IPS-18a (cell line): Measurements from ENCODE around the gene LDLRAD4.

Experiments used
- H3K27ac ChIP-seq: one replicate; pipeline ENCODE4 v1.5.1; 2013; ENCODE audit warnings: low read length
- H3K27me3 ChIP-seq: one replicate; pipeline ENCODE4 v1.6.1; 2013; ENCODE audit warnings: mild to moderate bottlenecking, low read length; ENCODE audit not compliant: control insufficient read depth, insufficient read depth
- H3K36me3 ChIP-seq: one replicate; pipeline ENCODE4 v1.6.1; 2013; ENCODE audit warnings: low read depth, low read length; ENCODE audit not compliant: control insufficient read depth
- H3K4me1 ChIP-seq: one replicate; pipeline ENCODE4 v1.6.1; 2013; ENCODE audit warnings: low read depth, low read length; ENCODE audit not compliant: control insufficient read depth
- H3K4me3 ChIP-seq: one replicate; pipeline ENCODE4 v1.5.1; 2013; ENCODE audit warnings: low read length
- H3K9ac ChIP-seq: one replicate; pipeline ENCODE4 v1.6.1; 2013; ENCODE audit warnings: mild to moderate bottlenecking, low read length, moderate library complexity
- H3K9me3 ChIP-seq: one replicate; pipeline ENCODE4 v1.6.1; 2013; ENCODE audit warnings: low read depth, low read length; ENCODE audit not compliant: control insufficient read depth

The LDLRAD4 gene

DNA sequence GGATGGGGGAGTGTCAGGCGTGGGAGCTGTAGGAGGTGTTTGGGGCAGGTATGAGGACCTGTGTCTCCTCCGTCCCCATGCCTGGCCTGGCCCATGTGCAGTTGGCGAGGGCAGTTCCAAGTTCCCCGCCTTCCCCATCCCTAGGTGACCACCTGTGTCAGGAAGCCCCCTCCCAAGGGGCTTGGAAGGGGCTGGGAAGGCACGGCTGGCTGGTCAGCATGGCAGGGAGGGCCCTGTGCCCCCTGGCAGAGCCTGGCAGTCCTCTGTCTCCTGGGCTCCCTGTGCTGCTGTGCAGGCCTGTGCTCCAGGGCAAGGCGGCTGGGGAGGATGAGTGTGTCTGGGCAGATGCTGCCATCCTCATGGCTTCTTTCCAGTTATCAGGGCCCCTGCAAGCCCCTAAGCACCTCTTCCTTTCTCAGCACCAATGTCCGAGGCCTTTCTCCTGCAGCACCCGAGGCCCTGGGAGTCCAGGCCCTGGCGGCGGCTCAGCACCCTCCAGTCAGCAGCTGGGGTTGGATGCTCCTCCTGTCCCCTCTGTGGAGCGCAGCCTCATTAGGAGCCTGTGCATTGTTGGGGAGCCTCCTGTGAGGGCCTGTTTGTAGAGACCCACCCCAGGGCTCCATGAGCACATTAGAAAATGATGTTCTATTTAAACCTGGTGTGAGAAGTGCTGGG lies 406.1 kb downstream of the LDLRAD4 start:
- Histone ChIP-seq H3K4me1 (peaks cover under 1% of the 10 kb centered on the region), H3K36me3 (no peaks in the 10 kb centered on the region), H3K27ac (no peak overlapping the region), H3K27me3 (no peaks in the 10 kb centered on the region), H3K9ac (no peak overlapping the region), H3K9me3 (no peaks in the 10 kb centered on the region), H3K4me3 (no peak overlapping the region)

DNA sequence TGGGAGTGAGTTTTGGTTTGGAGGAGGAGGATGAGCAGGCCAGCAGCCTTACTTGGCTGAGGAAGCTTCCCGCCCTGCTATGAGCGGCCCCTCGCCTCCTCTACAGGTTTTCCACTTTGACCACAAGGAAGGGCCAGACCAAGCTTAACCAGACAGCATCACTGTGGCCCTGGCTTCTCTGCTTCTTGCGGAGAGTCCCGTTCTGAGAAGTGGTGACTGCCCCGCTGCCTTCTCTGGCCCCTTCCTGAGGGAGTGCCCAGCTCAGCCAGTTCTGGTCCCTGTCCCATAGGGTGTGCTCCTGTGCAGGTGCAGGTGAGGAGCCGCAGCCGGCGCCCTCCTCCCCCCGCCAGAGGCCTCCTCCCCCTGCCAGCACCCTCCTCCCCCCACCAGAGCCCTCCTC lies 406.8 kb downstream of the LDLRAD4 start:
- Histone ChIP-seq H3K27me3 (no peaks in the 10 kb centered on the region), H3K27ac (no peak overlapping the region), H3K4me1 (peaks cover 5% of the 10 kb centered on the region), H3K36me3 (no peaks in the 10 kb centered on the region), H3K9me3 (no peaks in the 10 kb centered on the region), H3K9ac (no peak overlapping the region), H3K4me3 (no peak overlapping the region)

DNA sequence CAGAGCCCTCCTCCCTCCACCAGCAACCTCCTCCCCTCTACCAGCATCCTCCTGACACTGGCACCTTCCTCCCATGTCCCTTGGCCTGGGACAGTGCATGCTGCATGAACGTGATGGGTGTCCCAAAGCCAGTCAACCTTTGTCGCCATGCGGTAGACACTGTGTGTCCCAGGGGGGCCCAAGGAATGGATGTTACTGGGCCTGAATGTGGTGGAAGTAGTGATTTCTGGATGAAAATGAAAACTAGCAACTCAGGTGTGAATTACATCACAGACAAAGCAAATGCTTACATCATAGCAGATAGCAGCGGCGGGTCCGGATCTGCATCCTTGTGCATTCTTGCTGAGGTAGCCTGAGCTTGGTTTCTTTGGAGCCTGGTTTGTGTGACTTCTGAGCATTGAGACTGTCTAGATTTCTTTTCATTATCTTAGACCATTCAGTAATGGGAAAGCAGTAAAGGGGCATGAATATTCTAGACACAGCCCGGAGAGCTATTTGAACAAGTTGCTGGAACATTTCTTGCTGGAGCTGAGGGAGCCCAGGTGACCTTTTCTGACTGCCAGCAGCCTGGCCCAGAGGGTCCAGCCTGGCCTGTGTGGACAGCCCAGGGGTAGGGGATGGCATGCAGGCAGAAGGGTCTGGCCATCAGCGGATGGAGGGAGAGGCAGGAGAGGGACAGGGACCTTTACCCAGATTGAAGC lies 407.4 kb downstream of the LDLRAD4 start:
- no peaks in the 10 kb centered on the region for H3K27me3 ChIP-seq
- H3K9me3 ChIP-seq = no peaks in the 10 kb centered on the region
- H3K27ac ChIP-seq = no peak overlapping the region
- no peak overlapping the region for H3K4me3 ChIP-seq
- H3K4me1 ChIP-seq = peaks cover 5% of the 10 kb centered on the region
- H3K36me3 ChIP-seq = no peaks in the 10 kb centered on the region
- H3K9ac ChIP-seq = no peak overlapping the region

DNA sequence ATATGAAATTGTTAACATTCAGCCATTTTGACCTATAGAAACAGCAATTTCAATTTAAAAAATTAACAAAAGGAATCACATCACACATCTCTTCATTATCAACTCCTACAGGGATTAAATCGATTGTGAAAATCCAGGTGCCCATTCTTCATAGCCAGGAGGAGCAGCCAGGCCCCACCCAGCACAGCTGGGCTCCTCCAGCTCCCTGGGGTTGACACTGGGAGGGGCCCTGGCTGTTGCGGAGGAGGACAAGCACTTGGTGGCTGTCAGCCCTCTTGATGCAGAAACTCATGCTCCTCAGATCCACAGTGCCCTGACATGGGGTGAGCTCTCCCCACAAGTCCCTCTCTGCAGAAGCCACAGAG lies 408.0 kb downstream of the LDLRAD4 start:
- H3K4me1 ChIP-seq = peaks cover 5% of the 10 kb centered on the region

DNA sequence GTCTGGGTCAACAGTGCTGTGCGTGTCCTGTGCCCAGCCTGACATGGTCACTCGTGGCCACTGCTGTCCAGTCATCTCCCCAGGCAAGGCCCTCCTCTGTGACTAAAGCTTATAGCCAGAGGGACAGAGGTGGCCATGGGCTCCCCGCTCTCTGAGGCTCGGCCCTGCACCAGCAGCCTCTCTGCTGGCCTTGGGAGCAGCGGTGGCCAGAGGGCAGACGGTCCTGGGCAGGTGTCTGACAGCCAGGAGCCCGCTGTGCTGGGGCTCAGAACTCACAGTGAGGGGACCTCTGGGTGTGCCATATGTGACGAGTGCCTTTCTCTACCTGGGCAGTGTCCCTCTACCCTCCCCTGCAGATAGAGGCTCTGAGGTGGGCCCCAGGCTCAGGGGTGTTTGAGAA lies 409.1 kb downstream of the LDLRAD4 start:
- H3K27me3 ChIP-seq = no peaks in the 10 kb centered on the region
- no peak overlapping the region for H3K4me3 ChIP-seq
- H3K27ac ChIP-seq = no peak overlapping the region
- H3K9me3 ChIP-seq = peaks cover under 1% of the 10 kb centered on the region
- H3K9ac ChIP-seq = no peak overlapping the region
- H3K4me1 ChIP-seq = peaks cover 5% of the 10 kb centered on the region
- H3K36me3 ChIP-seq = no peaks in the 10 kb centered on the region

More for the DNA sequence above, 408.0 kb downstream of the LDLRAD4 start:
- H3K27me3 ChIP-seq = no peaks in the 10 kb centered on the region
- H3K27ac ChIP-seq = no peak overlapping the region
- no peaks in the 10 kb centered on the region for H3K36me3 ChIP-seq
- no peaks in the 10 kb centered on the region for H3K9me3 ChIP-seq
- H3K9ac ChIP-seq = no peak overlapping the region
- no peak overlapping the region for H3K4me3 ChIP-seq

DNA sequence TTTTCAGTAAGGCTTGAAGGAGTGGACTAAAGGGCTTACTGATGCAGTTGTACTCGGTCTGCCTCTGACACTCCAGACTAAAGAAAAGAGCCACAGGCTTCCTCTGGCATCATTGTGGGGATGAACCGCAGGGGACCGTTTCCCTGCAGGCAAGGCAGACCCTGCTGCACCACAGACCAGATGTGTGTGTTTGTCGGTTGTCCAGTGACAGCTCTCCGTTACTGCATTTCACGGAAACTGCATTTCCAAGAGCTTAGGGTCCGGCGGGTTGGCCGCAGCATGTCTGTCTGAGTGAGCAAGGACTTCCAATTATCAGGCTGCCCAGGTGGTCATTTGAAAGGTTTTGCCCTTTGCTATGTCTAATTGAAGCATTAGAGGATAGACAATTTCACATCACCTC lies 409.7 kb downstream of the LDLRAD4 start:
- peaks cover 6% of the 10 kb centered on the region for H3K9me3 ChIP-seq
- H3K27ac ChIP-seq = no peak overlapping the region
- H3K27me3 ChIP-seq = no peaks in the 10 kb centered on the region
- H3K9ac ChIP-seq = no peak overlapping the region
- no peaks in the 10 kb centered on the region for H3K36me3 ChIP-seq
- no peak overlapping the region for H3K4me3 ChIP-seq
- peaks cover 5% of the 10 kb centered on the region for H3K4me1 ChIP-seq

DNA sequence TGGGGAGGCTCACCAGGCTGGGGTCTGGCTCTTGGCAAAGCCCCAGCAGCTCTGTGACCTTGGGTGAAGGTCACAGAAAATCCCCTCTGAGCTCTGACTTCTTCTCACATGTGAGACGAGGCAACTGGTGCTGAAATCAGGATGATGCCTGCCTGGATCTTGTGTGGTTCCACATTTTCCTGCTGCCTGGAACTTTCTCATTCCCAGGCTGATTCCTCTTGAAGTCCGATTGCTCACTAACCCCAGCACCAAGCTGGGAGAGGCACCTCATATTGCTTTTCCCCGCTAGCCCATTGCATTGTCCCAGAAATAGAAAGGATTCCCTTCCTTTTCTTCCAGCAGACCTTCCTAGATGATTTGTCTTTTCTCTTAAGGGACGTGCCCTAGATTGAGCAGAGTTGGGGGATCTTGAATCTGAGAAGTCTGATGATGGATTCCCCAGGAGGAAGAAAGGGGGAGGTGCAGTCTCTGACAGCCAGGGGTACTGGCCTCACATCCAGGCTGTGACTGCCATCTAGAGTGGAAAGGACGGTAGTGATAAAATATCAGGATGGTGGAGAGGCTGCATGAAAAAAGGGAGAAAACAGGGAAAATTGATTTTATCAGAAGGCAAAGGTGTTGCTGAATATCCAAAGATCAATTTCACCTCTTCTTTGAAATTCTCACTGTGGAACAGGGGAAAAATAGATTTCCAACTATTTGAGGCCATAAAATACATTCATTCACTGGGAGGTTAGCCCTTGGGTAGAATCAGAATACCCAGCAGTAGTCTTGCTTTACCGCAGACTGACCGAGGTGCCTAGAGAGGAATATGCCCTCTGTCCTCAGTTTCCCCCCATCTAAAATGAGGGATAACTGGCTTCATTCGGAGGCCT lies 411.5 kb downstream of the LDLRAD4 start:
- no peaks in the 10 kb centered on the region for H3K27me3 ChIP-seq
- no peaks in the 10 kb centered on the region for H3K36me3 ChIP-seq
- no peak overlapping the region for H3K9ac ChIP-seq
- H3K4me3 ChIP-seq = no peak overlapping the region
- peaks cover 5% of the 10 kb centered on the region for H3K4me1 ChIP-seq
- peaks cover 6% of the 10 kb centered on the region for H3K9me3 ChIP-seq
- H3K27ac ChIP-seq = no peak overlapping the region

DNA sequence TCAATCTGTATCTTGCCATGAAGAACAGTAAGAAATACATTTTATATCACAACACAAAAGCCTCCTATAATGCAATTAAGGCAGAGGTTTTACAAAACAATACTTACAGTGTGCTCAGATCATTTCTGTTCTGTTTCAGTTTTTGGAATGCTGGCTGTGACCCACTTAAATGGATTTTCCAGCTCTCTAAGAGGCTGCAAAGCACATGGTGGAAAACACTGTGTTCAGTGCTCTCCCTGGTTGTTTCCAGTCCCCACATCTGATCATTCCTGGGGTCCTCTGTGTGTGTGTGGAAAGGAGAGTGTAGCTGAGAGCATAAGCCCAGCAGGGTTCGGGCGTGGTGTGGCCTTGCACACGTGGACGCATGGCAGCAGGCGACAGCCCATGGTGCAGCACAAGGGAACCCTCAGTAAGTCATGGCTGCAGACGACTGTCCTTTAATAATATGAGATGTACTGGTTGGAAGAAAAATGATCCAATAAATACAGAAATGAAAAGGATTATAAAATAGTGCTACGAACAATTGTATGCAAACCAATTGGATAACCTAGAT lies 412.2 kb downstream of the LDLRAD4 start:
- H3K9ac ChIP-seq = no peak overlapping the region
- H3K36me3 ChIP-seq = no peaks in the 10 kb centered on the region
- H3K9me3 ChIP-seq = peaks cover 6% of the 10 kb centered on the region

DNA sequence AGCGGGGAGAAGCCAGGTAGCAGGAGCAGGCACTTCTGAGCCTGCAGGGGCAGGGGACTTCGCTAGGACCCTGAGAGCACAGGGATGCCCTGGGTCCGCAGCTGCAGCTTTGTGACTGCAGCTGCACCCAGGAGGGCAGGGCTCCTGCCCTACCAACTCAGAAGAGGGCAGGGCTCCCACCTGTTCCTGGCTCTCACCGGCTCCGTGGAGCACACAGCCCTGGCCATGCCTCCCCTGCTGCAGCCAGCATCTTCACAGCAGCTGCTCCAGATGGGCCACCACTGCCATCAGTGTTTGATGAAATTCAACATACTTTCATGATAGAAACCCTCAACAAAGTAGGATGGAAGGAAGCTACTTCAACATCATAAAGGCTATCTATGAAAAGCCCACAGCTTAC lies 415.1 kb downstream of the LDLRAD4 start:
- Histone ChIP-seq H3K4me1 (peaks cover 5% of the 10 kb centered on the region), H3K9me3 (peaks cover 6% of the 10 kb centered on the region), H3K27me3 (no peaks in the 10 kb centered on the region), H3K4me3 (no peak overlapping the region), H3K36me3 (no peaks in the 10 kb centered on the region), H3K27ac (no peak overlapping the region), H3K9ac (no peak overlapping the region)

More for the DNA sequence above, 412.2 kb downstream of the LDLRAD4 start:
- no peak overlapping the region for H3K27ac ChIP-seq
- peaks cover 5% of the 10 kb centered on the region for H3K4me1 ChIP-seq
- no peaks in the 10 kb centered on the region for H3K27me3 ChIP-seq
- H3K4me3 ChIP-seq = no peak overlapping the region

DNA sequence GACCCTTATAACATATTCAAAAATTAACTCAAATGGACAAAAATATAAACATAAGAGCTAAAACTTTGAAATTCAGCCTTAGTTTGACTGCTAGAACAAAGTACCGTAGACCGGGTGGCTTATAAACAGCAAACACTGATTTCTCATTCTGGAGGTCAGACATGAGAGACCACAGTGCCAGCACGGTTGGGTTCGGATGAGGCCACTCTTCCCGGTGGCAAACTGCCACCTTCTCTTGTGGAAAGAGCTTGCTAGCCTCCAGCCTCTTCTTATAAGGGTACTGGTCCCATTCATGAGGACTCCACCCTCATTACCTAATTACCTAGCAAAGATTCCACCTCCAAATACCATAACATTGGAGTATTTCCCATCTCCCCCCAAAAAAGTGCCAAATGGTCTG lies 416.5 kb downstream of the LDLRAD4 start:
- H3K27me3 ChIP-seq = no peaks in the 10 kb centered on the region
- no peaks in the 10 kb centered on the region for H3K36me3 ChIP-seq
- no peak overlapping the region for H3K27ac ChIP-seq
- H3K9ac ChIP-seq = no peak overlapping the region
- H3K9me3 ChIP-seq = peaks cover 6% of the 10 kb centered on the region
- no peak overlapping the region for H3K4me3 ChIP-seq
- H3K4me1 ChIP-seq = peaks cover under 1% of the 10 kb centered on the region
